Stimulated activated CD4-positive, alpha-beta T cell treated with anti-CD3 and anti-CD28 coated beads, Interleukin-12 subunit alpha, Interleukin-12 subunit beta, amount 100 ng/mL, for 48 hours (primary cell): Measurements from ENCODE around the gene NFU1.

Source experiments
- DNase-seq, 3 donors: peaks; one replicate each; pipeline ENCODE4 v3.0.0-alpha.2; 2020; ENCODE audit warnings: low read depth in 2 of 3, low spot score in 1 of 3

NFU1 gene

GRCh38 chr2:69436938-69437750 lies at the start of gene NFU1:
NFU1 (minus strand) TSS chr2:69437435; CDS start chr2:69437422, 13 bp downstream.
- DNase-seq: peak; percentile 75 to 85 (median 84)

- DNase-seq: no peak
Observed at GRCh38 chr2:69483696-69484095, 46.5 kb upstream of the NFU1 start.

DNA sequence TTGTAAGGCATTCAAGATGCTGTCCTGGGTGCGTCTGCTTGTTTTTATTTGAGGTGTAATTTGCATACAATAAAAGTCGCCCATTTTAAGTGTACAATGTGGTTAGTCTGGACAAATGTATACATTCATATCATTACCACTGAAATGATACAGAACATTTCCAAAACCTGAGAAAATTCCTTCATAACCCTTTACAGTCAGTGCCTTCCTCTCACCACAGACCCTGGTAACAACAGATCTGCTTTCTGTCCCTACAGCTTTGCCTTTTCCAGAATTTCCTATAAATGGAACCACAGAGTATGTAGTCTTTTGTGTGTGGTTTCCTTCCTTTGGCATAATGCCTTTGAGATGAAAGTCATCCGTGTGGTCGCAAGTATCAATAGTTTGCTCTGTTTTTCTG lies 45.8 kb upstream of the NFU1 start:
- no peak for DNase-seq

GRCh38 chr2:69482471-69482870 lies 45.2 kb upstream of the NFU1 start:
- no peak for DNase-seq

DNA sequence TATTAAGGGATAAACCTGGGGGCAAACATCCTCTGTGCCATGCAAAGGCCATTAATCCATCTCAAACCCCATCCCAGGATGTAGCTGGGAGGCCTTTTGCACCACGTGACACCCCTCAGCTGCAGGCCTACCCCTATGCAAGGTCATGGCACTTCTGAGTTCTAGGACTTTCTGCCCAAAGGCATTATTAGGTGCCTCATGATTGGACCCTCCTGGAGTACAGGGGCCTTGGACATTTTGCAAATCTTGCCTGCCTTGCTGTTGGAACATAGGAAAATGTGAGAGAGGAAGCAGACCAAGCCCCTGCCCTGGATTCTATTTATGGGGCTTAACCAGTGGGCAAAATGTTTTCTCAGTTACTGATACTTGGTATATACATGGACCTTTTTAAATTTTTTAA lies 44.2 kb upstream of the NFU1 start:
- no peak for DNase-seq

DNA sequence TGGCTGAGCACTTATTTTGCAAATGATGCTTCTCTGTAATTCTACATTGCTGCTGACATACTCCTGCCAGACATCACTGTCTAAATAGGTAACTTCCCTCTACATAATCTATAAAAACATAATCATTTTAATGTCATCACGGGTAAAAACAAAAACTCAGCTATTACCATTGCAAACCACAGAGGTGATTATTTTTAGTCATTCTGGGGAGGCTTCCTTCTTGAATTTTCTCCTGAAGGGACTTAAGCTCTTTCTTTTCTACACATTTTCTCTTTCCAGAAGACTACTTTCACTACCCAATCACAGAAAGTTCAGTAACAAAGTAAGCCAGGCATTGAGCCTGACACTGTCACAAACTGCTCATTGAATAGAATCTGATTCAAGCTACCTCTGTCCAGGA lies 40.4 kb upstream of the NFU1 start:
- no peak for DNase-seq

DNA sequence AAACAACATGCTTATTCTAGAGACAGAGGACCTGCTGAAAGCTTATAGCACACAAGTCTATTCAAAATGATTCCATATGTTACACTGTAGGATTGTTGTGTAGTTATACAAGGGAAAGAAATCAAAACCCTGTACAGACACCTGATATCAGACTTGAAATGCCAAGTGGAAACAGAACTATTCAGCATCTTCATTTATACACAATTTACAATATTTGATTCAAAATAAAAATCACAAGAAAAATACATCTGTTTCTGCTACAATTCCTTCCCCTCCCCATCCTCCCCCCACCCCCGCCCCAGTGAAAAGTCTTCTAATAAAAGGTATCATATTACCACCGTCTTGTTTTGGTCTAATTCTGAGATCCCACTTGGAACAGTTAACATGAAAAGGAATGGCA lies 37.5 kb upstream of the NFU1 start:
- no peak for DNase-seq

GRCh38 chr2:69471793-69472192 lies 34.6 kb upstream of the NFU1 start:
- no peak for DNase-seq

DNA sequence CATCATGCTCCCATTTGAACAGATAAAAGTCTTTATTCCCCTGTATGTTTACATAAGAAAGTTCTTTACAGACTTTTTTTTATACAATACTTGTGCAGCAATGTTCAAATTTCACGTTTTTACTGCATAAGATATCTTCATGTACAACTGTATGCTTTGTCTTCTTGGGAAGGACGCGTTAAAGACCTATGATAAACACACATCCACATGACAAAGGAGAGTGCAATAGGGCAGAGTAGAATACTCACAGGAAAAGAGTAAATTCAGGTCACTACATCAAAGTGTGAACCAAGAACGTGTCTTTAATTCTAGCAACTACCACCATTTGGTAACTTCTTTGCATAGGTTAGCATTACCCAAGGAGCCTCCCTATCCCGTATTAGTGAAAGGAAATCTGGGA lies 33.7 kb upstream of the NFU1 start:
- no peak for DNase-seq

DNA sequence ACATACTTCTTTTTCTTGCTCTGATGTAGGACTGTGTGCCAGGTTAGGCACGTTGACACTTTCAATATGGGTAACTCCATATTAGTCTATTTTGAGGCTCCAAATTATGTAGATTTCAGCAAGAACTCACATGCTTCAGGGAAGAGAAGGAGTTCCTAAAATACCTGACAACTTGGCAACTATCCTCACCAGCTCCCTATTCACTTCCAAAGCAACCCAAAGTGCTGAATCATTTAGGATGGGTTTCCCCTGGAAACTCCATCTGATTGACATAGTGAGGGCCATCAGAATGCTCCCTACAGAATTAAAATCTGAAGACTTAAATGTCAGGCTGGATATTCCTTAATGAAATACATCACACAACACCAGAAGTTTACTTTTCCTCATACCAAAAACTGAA lies 32.5 kb upstream of the NFU1 start:
- DNase-seq: no peak

DNA sequence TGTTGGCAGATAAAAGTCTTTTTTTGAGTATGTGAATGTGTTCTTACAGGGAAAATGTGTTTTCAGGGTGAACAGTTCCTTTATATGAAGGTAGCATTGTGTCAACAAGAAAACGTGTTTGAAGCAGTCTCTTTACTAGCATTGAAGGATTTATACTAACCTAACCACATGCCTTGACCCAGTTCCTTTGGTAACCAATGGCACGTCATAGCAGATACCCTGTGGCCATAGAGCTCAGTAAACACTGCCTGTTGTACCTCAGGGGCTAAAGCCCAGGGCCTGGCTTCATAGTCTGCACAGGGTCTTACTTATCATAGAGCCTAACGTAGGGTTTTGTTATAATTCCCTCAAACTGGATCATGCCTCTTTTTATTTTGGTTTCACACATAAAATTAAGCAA lies 32.1 kb upstream of the NFU1 start:
- no peak for DNase-seq

GRCh38 chr2:69466728-69467127 lies 29.5 kb upstream of the NFU1 start:
- DNase-seq: no peak

- no peak for DNase-seq
Observed at GRCh38 chr2:69465513-69466456, 28.6 kb upstream of the NFU1 start.

GRCh38 chr2:69464575-69464974 lies 27.3 kb upstream of the NFU1 start:
- DNase-seq: no peak

DNA sequence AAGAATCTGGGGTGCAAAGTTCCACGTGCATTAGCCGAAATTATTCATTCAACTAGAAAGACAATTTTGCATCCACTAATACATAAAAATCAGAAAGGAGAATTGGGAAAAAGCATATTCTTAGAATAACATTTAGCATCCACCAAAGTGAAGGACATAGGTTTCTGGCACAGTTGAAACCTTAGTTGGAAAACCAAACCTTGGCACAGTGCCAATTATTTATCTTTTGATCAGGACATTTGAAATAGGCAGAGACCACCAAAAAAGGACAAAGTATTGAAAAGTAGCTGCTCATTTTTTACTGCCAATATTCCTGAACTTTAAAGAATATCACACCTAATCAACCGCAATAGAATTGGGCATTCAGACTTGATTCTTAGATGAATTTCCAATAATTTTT lies 25.5 kb upstream of the NFU1 start:
- no peak for DNase-seq

- DNase-seq: no peak
Observed at GRCh38 chr2:69461404-69461803, 24.2 kb upstream of the NFU1 start.

- no peak for DNase-seq
Observed at GRCh38 chr2:69459936-69460335, 22.7 kb upstream of the NFU1 start.

DNA sequence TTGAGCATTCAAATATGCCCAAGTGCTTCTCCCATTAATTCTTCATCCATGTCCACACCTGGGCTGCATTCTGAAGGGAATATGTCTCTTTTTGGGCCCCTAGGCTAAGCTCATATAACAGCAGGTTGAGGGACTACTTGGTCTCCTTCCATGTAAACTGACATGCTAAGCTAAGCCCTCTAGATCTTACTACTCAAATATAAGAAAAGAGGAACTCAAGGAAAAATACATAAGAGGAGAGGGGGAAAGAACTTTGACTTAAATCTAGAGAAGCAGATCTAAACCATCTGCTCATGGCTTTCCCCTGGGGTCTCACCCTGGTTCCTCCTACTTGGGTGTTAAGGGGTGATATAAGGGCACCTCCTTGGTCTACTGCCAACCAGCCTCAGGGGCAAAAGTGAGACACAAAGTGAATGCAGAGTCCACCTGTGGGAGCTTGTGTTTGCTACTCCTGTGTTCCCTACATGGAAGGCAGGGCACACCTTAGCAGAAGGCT lies 19.8 kb upstream of the NFU1 start:
- no peak for DNase-seq

DNA sequence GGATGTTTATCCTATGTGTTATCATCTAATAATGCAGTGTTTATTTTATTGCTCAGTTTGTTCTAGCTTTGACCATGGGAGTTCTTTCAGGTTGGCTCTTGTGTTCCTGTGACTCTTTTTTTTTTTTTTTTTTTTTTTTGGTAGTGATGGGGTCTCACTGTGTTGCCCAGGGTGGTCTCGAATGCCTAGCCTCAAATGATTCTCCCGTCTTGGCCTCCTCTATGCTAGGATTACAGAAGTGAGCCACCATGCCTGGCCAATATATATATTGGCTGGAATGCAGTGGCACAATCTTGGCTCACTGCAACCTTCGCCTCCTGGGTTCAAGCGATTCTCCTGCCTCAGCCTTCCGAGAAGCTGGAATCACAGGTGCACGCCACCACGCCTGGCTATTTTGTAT lies 18.9 kb upstream of the NFU1 start:
- DNase-seq: no peak

- no peak for DNase-seq
Observed at GRCh38 chr2:69454976-69455375, 17.7 kb upstream of the NFU1 start.

- peak in 2 of 3 donors; percentile 11 to 21 for DNase-seq
Observed at GRCh38 chr2:69453475-69454129, 16.4 kb upstream of the NFU1 start.
